ENCODE results near the gene LYPD5.
"Not testable (repeated sequence)": the region's sequence is repeated elsewhere in the genome, so short reads cannot be mapped to it uniquely, and the experiment has no call there.

The LYPD5 gene

DNA sequence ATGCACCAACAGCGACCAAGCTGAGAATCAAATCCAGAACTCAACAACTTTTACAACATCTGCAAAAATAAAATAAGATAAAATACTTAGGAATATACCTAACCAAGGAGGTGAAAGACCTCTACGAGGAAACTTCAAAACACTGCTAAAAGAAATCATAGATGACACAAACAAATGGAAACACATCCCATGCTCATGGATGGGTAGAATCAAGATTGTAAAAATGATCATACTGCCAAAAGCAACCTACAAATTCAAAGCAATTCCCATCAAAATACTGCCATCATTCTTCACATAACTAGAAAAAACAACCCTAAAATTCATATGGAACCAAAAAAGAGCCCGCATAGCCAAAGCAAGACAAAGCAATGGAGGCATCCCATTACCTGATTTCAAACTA, 21.6 kb upstream of the LYPD5 start:
- not testable (repeated sequence) for H2AK5ac ChIP-seq (ENCODE audit: low read length); H3K9ac ChIP-seq (ENCODE audit: low read length)
- WGBS (ENCODE audit: extremely low coverage, insufficient coverage, insufficient read length), result no CpG with 5 or more reads among the region's 3 CpGs

DNA sequence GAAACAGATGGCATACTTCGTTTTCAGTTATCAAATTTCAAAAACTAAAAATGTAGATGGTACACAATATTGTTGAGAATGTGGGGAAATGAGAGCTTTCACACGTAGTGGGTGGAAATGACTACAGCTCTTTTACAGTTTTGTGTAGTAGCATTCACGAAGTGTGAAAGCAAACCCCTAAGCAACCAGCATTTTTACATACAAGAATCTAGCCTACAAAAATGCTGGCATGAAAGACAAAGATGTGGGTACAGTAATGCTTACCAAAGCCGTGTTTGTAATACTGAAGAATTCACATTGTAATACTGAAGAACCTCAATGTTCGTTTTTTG, 18.6 kb upstream of the LYPD5 start:
- Histone ChIP-seq H2AFZ (ENCODE audit: insufficient read depth, low read length, poor library complexity) (no peak overlapping the region), H3K36me3 (ENCODE audit: control insufficient read depth in 1 of 2, insufficient read depth in 2 of 2, low read length in 2 of 2) (no peaks in the 10 kb centered on the region), H2BK120ac (ENCODE audit: insufficient read depth, low read length, poor library complexity) (no peak overlapping the region), H3K18ac (ENCODE audit: low read length) (no peak overlapping the region), H3K79me1 (ENCODE audit: low read length) (no peaks in the 10 kb centered on the region), H3K23ac (ENCODE audit: low read length) (no peak overlapping the region), H3K4ac (ENCODE audit: low read depth, low read length) (no peak overlapping the region), H2BK12ac (ENCODE audit: low read length) (no peak overlapping the region), H3K27ac (ENCODE audit: low read depth, low read length) (no peak overlapping the region), H4K8ac (ENCODE audit: low read depth, low read length) (no peak overlapping the region), H4K12ac (ENCODE audit: low read depth, low read length) (no peak overlapping the region), H3K9ac (ENCODE audit: low read length) (no peak overlapping the region), H3K14ac (ENCODE audit: low read length) (no peak overlapping the region), H3K9me3 (ENCODE audit: insufficient read depth, low read depth, low read length) (peaks cover 6% of the 10 kb centered on the region), H2BK5ac (ENCODE audit: low read depth, low read length, poor library complexity) (no peak overlapping the region), H3K79me2 (ENCODE audit: control insufficient read depth, insufficient read depth, low read length, poor library complexity) (no peaks in the 10 kb centered on the region), H3K4me3 (ENCODE audit: low read depth, low read length) (no peak overlapping the region), H3K4me1 (ENCODE audit: control insufficient read depth in 1 of 2, insufficient read depth in 2 of 2, low read length in 2 of 2) (no peaks in the 10 kb centered on the region), H3K27me3 (ENCODE audit: insufficient read depth, low read length) (no peaks in the 10 kb centered on the region), H2AK5ac (ENCODE audit: low read length) (no peak overlapping the region), H4K91ac (ENCODE audit: low read depth, low read length) (no peak overlapping the region), H3K4me2 (ENCODE audit: low read length) (no peak overlapping the region)
- no CpG with 5 or more reads among the region's 5 CpGs for WGBS (ENCODE audit: extremely low coverage, insufficient coverage, insufficient read length)
- DNase-seq, result peak in 1 of 2 donors; percentile 32

More for the DNA sequence above, 21.6 kb upstream of the LYPD5 start:
- H3K79me2 ChIP-seq (ENCODE audit: control insufficient read depth, insufficient read depth, low read length, poor library complexity); H2BK120ac ChIP-seq (ENCODE audit: insufficient read depth, low read length, poor library complexity); H3K4me1 ChIP-seq (ENCODE audit: control insufficient read depth in 1 of 2, insufficient read depth in 2 of 2, low read length in 2 of 2); H2AFZ ChIP-seq (ENCODE audit: insufficient read depth, low read length, poor library complexity); DNase-seq; H3K4me2 ChIP-seq (ENCODE audit: low read length); H3K4me3 ChIP-seq (ENCODE audit: low read depth, low read length); H3K4ac ChIP-seq (ENCODE audit: low read depth, low read length); H3K18ac ChIP-seq (ENCODE audit: low read length); H3K23ac ChIP-seq (ENCODE audit: low read length); H2BK12ac ChIP-seq (ENCODE audit: low read length); H3K14ac ChIP-seq (ENCODE audit: low read length); H3K27ac ChIP-seq (ENCODE audit: low read depth, low read length); H3K36me3 ChIP-seq (ENCODE audit: control insufficient read depth in 1 of 2, insufficient read depth in 2 of 2, low read length in 2 of 2); H4K8ac ChIP-seq (ENCODE audit: low read depth, low read length); H4K12ac ChIP-seq (ENCODE audit: low read depth, low read length); H3K79me1 ChIP-seq (ENCODE audit: low read length); H2BK5ac ChIP-seq (ENCODE audit: low read depth, low read length, poor library complexity); H3K27me3 ChIP-seq (ENCODE audit: insufficient read depth, low read length); H3K9me3 ChIP-seq (ENCODE audit: insufficient read depth, low read depth, low read length); H4K91ac ChIP-seq (ENCODE audit: low read depth, low read length): not testable (repeated sequence)

DNA sequence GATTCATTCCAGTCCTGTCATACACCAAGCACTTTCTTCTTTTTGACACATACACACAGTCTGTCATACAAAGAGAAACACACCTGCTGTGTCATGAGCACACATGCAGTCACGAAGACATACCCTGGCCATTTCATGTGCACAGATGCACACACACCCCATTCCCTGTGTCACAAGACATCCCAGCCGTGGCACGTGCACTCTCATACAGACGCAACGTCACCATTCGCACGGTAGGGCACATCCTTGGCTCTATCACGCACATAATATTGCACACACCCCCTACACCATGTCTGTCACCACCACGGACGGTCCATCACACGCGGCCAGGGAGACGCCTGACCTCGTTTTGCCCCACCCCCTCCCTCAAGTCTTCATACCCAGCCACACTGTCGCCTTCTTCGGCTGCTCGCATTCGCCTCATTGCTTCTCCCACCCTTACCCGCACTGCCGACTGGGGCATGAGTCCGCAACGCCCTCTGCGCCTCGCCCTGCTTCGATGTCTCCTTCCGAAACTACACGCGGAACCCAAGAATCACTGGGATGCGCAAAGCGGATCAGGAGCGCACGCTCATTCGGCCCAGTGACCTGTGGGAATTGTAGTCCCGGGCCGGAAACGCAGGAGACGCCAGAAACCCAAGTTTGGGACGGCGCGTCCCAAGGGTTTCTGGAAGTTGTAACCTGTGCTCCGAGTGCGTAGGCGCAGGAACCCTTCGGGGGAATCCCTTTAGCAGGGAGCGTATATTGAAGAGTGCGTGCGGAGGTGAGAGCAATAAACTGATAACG, 18.0 kb upstream of the LYPD5 start:
- no peak overlapping the region for H2BK12ac ChIP-seq (ENCODE audit: low read length)
- no peak overlapping the region for H3K27ac ChIP-seq (ENCODE audit: low read depth, low read length)
- H3K18ac ChIP-seq (ENCODE audit: low read length), result no peak overlapping the region
- H3K9ac ChIP-seq (ENCODE audit: low read length), result no peak overlapping the region
- H3K36me3 ChIP-seq (ENCODE audit: control insufficient read depth in 1 of 2, insufficient read depth in 2 of 2, low read length in 2 of 2), result no peaks in the 10 kb centered on the region
- no peak overlapping the region for H3K4me3 ChIP-seq (ENCODE audit: low read depth, low read length)
- WGBS (ENCODE audit: extremely low coverage, insufficient coverage, insufficient read length), result no CpG with 5 or more reads among the region's 48 CpGs
- no peak overlapping the region for H2AFZ ChIP-seq (ENCODE audit: insufficient read depth, low read length, poor library complexity)
- H2BK5ac ChIP-seq (ENCODE audit: low read depth, low read length, poor library complexity), result no peak overlapping the region
- H3K27me3 ChIP-seq (ENCODE audit: insufficient read depth, low read length), result no peaks in the 10 kb centered on the region
- H3K23ac ChIP-seq (ENCODE audit: low read length), result no peak overlapping the region
- H3K9me3 ChIP-seq (ENCODE audit: insufficient read depth, low read depth, low read length), result peaks cover 6% of the 10 kb centered on the region
- H3K4ac ChIP-seq (ENCODE audit: low read depth, low read length), result no peak overlapping the region
- H2AK5ac ChIP-seq (ENCODE audit: low read length), result no peak overlapping the region
- no peak overlapping the region for H4K8ac ChIP-seq (ENCODE audit: low read depth, low read length)
- no peaks in the 10 kb centered on the region for H3K79me1 ChIP-seq (ENCODE audit: low read length)
- H3K14ac ChIP-seq (ENCODE audit: low read length), result no peak overlapping the region
- H4K91ac ChIP-seq (ENCODE audit: low read depth, low read length), result no peak overlapping the region
- H4K12ac ChIP-seq (ENCODE audit: low read depth, low read length), result no peak overlapping the region
- H3K79me2 ChIP-seq (ENCODE audit: control insufficient read depth, insufficient read depth, low read length, poor library complexity), result no peaks in the 10 kb centered on the region
- H3K4me2 ChIP-seq (ENCODE audit: low read length), result no peak overlapping the region
- no peaks in the 10 kb centered on the region for H3K4me1 ChIP-seq (ENCODE audit: control insufficient read depth in 1 of 2, insufficient read depth in 2 of 2, low read length in 2 of 2)
- DNase-seq, result peak; percentile 12 to 47
- no peak overlapping the region for H2BK120ac ChIP-seq (ENCODE audit: insufficient read depth, low read length, poor library complexity)

DNA sequence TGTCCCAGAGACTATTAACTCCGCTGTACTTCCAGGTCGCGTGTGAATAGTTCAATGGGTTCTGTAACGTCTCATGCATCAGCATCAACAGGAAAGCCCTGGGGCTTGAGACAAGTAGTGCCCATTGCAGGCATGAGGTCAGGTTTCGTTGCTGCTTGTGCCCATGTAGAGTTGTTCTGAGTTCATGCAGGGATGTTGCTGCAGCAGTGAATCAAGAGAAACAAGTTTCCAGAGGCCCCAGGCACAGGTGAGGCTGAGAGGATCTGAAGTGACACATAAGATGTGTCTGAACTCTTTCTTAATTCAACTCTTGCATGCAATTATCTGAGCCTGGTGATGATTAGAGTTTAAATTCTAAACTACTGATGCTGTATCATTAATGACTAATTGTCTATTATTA, 16.3 kb upstream of the LYPD5 start:
- Histone ChIP-seq H3K23ac (ENCODE audit: low read length) (no peak overlapping the region), H3K79me2 (ENCODE audit: control insufficient read depth, insufficient read depth, low read length, poor library complexity) (no peaks in the 10 kb centered on the region), H3K27ac (ENCODE audit: low read depth, low read length) (no peak overlapping the region), H3K4me3 (ENCODE audit: low read depth, low read length) (no peak overlapping the region), H3K4me2 (ENCODE audit: low read length) (no peak overlapping the region), H3K4ac (ENCODE audit: low read depth, low read length) (no peak overlapping the region), H4K12ac (ENCODE audit: low read depth, low read length) (no peak overlapping the region), H2BK12ac (ENCODE audit: low read length) (no peak overlapping the region), H3K79me1 (ENCODE audit: low read length) (no peaks in the 10 kb centered on the region), H4K8ac (ENCODE audit: low read depth, low read length) (no peak overlapping the region), H3K36me3 (ENCODE audit: control insufficient read depth in 1 of 2, insufficient read depth in 2 of 2, low read length in 2 of 2) (no peaks in the 10 kb centered on the region), H3K27me3 (ENCODE audit: insufficient read depth, low read length) (no peaks in the 10 kb centered on the region), H2BK5ac (ENCODE audit: low read depth, low read length, poor library complexity) (no peak overlapping the region), H2AFZ (ENCODE audit: insufficient read depth, low read length, poor library complexity) (no peak overlapping the region), H3K4me1 (ENCODE audit: control insufficient read depth in 1 of 2, insufficient read depth in 2 of 2, low read length in 2 of 2) (no peaks in the 10 kb centered on the region), H3K9me3 (ENCODE audit: insufficient read depth, low read depth, low read length) (peaks cover 6% of the 10 kb centered on the region), H3K14ac (ENCODE audit: low read length) (no peak overlapping the region), H2AK5ac (ENCODE audit: low read length) (no peak overlapping the region), H2BK120ac (ENCODE audit: insufficient read depth, low read length, poor library complexity) (no peak overlapping the region), H3K9ac (ENCODE audit: low read length) (no peak overlapping the region), H3K18ac (ENCODE audit: low read length) (no peak overlapping the region), H4K91ac (ENCODE audit: low read depth, low read length) (no peak overlapping the region)
- no peak for DNase-seq
- no CpG with 5 or more reads among the region's 5 CpGs for WGBS (ENCODE audit: extremely low coverage, insufficient coverage, insufficient read length)

Data from trophoblast cell (in vitro differentiated cells and primary cell).